ENCODE data around the gene GDF7. TPM values are rescaled to one million over a fixed set of nuclear protein-coding genes. Genes with fewer than 3 reads are reported as not detected.

GDF7 gene
- total RNA-seq, 1 experiment from 2014 or later, result 0.27 TPM

Other genes starting within 250 kb of the GDF7 start
- 102 and 107 TPM in 2 replicates for gene RHOB, start 220.1 kb upstream of the GDF7 start, total RNA-seq (2014; rRNA removed; shearing (Covaris generic))
- 18.4 and 21.9 TPM in 2 replicates for gene HS1BP3, start 16.0 kb upstream of the GDF7 start, total RNA-seq (2014; rRNA removed; shearing (Covaris generic))
- 14.9 and 17.8 TPM in 2 replicates for gene LDAH, start 156.0 kb downstream of the GDF7 start, total RNA-seq (2014; rRNA removed; shearing (Covaris generic))